ENCODE data around the gene SLC16A3. TPM values are rescaled to one million over a fixed set of nuclear protein-coding genes. Genes with fewer than 3 reads are reported as not detected.

Gene SLC16A3
- total and polyA plus RNA-seq, 2 donors (not counting 1 experiment from before 2014, with no cell fraction given) = 14.9 to 65.7 TPM

DNA sequence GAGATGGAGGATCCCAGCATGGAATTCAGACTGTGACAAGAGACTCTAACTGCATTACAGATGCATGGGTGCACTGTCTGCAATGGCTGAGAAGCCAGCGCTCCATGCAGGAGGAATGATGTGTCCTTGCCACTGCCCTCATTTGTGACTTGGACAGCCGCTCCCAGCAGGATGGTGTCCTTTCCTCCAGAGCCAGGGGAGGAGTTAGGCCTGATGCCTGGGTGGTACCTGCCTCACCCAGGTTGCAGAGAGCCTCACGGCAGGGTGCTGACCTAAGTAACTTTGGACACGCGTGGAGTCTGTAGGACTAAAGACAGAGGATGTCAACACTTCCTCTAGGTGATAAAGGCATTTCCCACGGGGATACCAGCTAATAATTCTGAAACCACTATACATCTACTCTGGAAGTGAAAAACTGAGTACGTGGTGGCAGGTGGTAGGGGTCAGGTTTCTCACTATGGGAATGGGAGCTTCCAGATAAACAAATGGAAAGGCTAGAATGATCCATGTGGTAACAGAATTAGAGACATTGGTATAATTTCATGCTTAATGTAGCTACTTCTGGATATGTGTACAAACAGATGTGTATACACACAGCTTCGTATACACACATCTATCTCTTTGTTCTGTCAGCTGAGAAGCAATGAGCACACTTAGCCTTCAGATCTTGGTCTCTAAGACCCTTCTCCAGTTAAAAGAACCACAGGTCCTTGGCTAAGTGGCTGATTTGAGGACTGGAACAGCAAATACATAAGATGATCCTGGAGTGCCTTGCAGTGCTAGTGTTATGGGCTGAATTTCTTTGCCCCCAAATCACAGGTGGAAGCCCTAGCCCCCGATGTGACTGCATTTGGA, 58.4 kb downstream of the SLC16A3 start:
- no peaks in the 10 kb centered on the region for H3K36me3 ChIP-seq (replicated peaks in 1 of 2; ENCODE audit: control extremely low read depth in 1 of 2, control insufficient read depth in 1 of 2, extremely low read depth in 1 of 2, insufficient read depth in 2 of 2, low read length in 1 of 2)
- peaks cover 0 to 4% (median 0%) of the 10 kb centered on the region in 3 donors for H3K9me3 ChIP-seq (ENCODE audit: control extremely low read depth in 1 of 3, control insufficient read depth in 2 of 3, insufficient read depth in 1 of 3, low read length in 2 of 3)
- peaks cover 10 to 14% of the 10 kb centered on the region in 2 donors for H3K4me1 ChIP-seq (ENCODE audit: control insufficient read depth in 2 of 2, insufficient read depth in 2 of 2, low read length in 2 of 2)
- H3K4me2 ChIP-seq (replicated peaks; ENCODE audit: low read depth, low read length, poor library complexity, severe bottlenecking) = no peak overlapping the region
- ChIA-PET POLR2A (no interaction called here), CTCF (interaction anchor here (0.7 to 0.8 kb wide), 2 partner anchors 14 to 81 kb away, joined by 3 to 4 read pairs; no protein-coding TSS in a partner anchor)
- Mint-ChIP-seq H3K4me3 (no peak overlapping the region), H3K4me1 (peaks cover 14% of the 10 kb centered on the region), H3K27me3 (no peaks in the 10 kb centered on the region), H3K27ac (no peak overlapping the region), H3K9me3 (ENCODE audit: insufficient read depth) (no peaks in the 10 kb centered on the region)
- H3K27ac ChIP-seq (ENCODE audit: low read length in 2 of 2) = no peak overlapping the region
- H3K9ac ChIP-seq (ENCODE audit: low read length) = no peak overlapping the region
- intact Hi-C loops (cut with micrococcal nuclease) = no loop called here
- no peak for ATAC-seq (ENCODE audit: low read depth)
- peaks cover 0 to 5% (median 0%) of the 10 kb centered on the region in 4 experiments for H3K27me3 ChIP-seq (replicated peaks in 1 of 4; ENCODE audit: control extremely low read depth in 1 of 4, control insufficient read depth in 3 of 4, insufficient read depth in 4 of 4, low read length in 3 of 4)
- no peaks in the 10 kb centered on the region for H4K20me1 ChIP-seq (ENCODE audit: control insufficient read depth, insufficient read depth, low read length, poor library complexity, severe bottlenecking)
- no peak overlapping the region for H2AFZ ChIP-seq (ENCODE audit: insufficient read depth, low read depth, low read length, poor library complexity, severe bottlenecking)
- WGBS (ENCODE audit: insufficient coverage) = 100% methylated on average over 3 of the region's 9 CpGs
- no peak overlapping the region for H3K4me3 ChIP-seq (ENCODE audit: control extremely low read depth in 1 of 5, extremely low read depth in 1 of 5, insufficient read depth in 1 of 5, low read depth in 2 of 5, low read length in 4 of 5)
- no peak for DNase-seq
- TF ChIP-seq CTCF (IDR thresholded peaks at IDR 0.05) = no peak
- no peak for TF ChIP-seq EZH2 (IDR thresholded peaks at IDR 0.05; ENCODE audit: borderline replicate concordance, insufficient read depth, low read depth, low read length, poor library complexity, severe bottlenecking)
- no peaks in the 10 kb centered on the region for H3K79me2 ChIP-seq (ENCODE audit: control insufficient read depth, insufficient read depth, low read length)

Data from B cell (primary cell).